SK-N-MC (cell line): ENCODE measurements around the gene HIVEP2.

Source experiments
- EZH2 ChIP-seq: fragments of 200-600 bp; sonication (generic); IDR thresholded peaks from one replicate; pipeline ENCODE4 v1.6.1; 2017; ENCODE audit warnings: antibody characterized with exemption
- FOXP2 ChIP-seq: optimal IDR thresholded peaks from 2 replicates; pipeline ENCODE3; 2011; ENCODE audit warnings: mild to moderate bottlenecking, moderate library complexity; ENCODE audit not compliant: insufficient read depth; ENCODE audit errors: extremely low read length, control extremely low read depth
- POLR2AphosphoS5 ChIP-seq: IDR thresholded peaks from 2 replicates; pipeline ENCODE4 v1.6.1; 2012; ENCODE audit warnings: mild to moderate bottlenecking, low read depth, low read length, borderline replicate concordance

DNA sequence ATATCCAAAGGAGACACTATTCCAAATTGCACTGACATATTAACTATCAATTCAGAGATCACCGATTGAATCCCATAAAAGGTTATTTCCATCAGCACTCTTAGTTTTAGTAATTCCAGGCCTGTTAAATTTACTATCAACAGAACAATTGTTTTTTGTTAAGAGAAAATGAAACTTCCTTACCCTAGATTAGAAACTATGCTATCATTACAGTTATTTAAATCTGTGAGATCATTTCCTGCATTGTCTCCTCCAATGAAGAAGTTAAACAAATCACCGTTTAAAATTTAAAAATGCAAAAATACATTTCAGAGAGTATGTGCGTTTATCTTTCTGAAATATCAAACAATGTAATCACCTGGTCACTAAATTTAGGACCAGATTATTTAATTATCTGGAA lies 57.5 kb downstream of the HIVEP2 start:
- TF ChIP-seq EZH2 (no peak), POLR2AphosphoS5 (no peak), FOXP2 (no peak)
